Left renal pelvis (tissue), 4 donors: ENCODE data around the gene MFAP3. TPM values are rescaled to one million over a fixed set of nuclear protein-coding genes. Genes with fewer than 3 reads are reported as not detected.

Experiments used
- DNase-seq, 4 donors: peaks; one replicate each; pipeline ENCODE4 v3.0.0-alpha.2; 2013; ENCODE audit warnings: low read depth in 4 of 4, low spot score in 3 of 4
- polyA plus RNA-seq, 4 donors: library from polyadenylated mRNA; unstranded; fragments of 120-200 nt; gene quantifications; one replicate each; pipeline ENCODE4 v1.2.1, GENCODE V29; 2013; ENCODE audit not compliant: insufficient read length in 4 of 4

The MFAP3 gene
- polyA plus RNA-seq, 4 donors: 41.3 to 52.6 (median 45.4) TPM

DNA sequence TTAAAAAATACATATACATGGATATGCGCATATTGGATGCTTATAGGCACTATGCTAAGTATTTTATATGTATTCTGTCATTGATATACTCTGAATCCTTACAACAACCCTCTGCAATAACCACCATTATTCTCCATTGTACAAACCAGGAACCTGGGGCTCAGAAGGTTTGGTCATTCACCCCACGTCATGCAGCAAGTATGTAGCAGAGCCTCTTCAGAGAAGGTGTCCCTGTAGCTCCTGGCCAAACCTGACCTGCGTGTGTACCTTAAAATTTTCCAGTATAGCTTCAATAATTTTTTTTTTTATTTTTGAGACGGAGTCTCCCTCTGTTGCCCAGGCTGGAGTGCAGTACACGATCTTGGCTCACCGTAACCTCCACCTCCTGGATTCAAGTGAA is 51.9 kb downstream of the MFAP3 start:
- no peak for DNase-seq

- no peak for DNase-seq
Measured at GRCh38 chr5:154092356-154093141, 53.8 kb downstream of the MFAP3 start.

DNA sequence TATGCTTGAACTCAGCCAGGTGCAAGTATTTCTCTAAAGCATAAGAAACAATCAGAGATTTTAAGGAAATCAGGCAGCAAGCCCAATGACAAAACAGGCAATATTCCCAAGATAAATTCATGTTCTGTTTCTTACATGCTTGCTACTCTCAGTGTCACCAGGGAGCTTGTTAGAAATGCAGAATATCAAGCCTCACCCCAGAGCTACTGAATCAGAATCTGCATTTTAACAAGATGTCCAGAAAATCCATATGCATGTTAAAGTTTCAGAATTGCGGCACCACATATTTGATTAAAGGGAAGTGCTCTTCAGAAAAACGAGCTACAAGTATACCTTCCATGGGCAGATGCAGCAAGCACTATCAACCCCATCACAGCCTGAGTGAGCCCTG is 54.4 kb downstream of the MFAP3 start:
- DNase-seq: no peak

GRCh38 chr5:154095904-154096303 is 57.1 kb downstream of the MFAP3 start:
- DNase-seq: no peak

- DNase-seq: peak in 1 of 4 donors; percentile 22
Measured at GRCh38 chr5:154097031-154097430, 58.3 kb downstream of the MFAP3 start.

GRCh38 chr5:154098465-154098864 is 59.7 kb downstream of the MFAP3 start:
- DNase-seq: no peak

GRCh38 chr5:154101184-154101583 is 62.4 kb downstream of the MFAP3 start:
- DNase-seq: no peak

DNA sequence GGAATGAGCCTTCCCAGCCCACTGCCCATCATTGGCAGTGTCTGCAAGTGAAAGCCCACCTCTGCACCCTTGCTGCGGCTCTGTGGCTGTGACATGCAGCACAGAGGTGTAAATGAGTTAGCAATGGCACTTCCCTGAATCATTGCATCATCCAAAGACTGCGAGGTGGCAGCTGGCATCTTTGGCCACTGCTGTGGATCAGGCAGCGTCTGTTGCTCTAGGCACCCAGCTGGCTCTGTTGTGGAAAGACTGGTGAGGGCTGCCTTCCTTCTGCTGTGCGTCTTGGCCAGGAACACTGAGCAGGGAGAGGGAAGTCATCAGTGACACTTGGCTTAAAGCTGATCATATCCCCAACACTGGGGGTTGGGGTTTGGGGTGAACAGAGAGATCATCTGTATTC is 64.5 kb downstream of the MFAP3 start:
- no peak for DNase-seq

Other genes starting within 250 kb of the MFAP3 start
- gene FAM114A2, start 57 bp upstream of the MFAP3 start, polyA plus RNA-seq: 10 to 100 TPM; 22.3 to 38.2 (median 33.5) TPM
- 10 to 100 TPM; 26.8 to 39.4 (median 29.1) TPM for gene GALNT10, start 151.8 kb downstream of the MFAP3 start, polyA plus RNA-seq